ENCODE results near the gene ROMO1.

Gene ROMO1

GRCh38 chr20:35699127-35699956 is at the start of gene ROMO1, which contains the start of gene NFS1:
ROMO1 (plus strand) TSS chr20:35699405; CDS start chr20:35699633, 228 bp downstream.
NFS1 (minus strand) TSS chr20:35699352; CDS start chr20:35699288, 64 bp downstream.
- in situ Hi-C loops (cut with HindIII; ENCODE audit: low sequenced_read_pairs) = no loop called here

GRCh38 chr20:35650632-35651031 is 48.6 kb upstream of the ROMO1 start:
- in situ Hi-C loops (cut with HindIII; ENCODE audit: low sequenced_read_pairs) = no loop called here

- in situ Hi-C loops (cut with HindIII; ENCODE audit: low sequenced_read_pairs) = no loop called here
These were observed 47.2 kb upstream of the ROMO1 start for GRCh38 chr20:35651958-35652357.

- in situ Hi-C loops (cut with HindIII; ENCODE audit: low sequenced_read_pairs) = no loop called here
These were observed 46.4 kb upstream of the ROMO1 start for GRCh38 chr20:35652641-35653429.

GRCh38 chr20:35653430-35653734 is 45.8 kb upstream of the ROMO1 start:
- in situ Hi-C loops (cut with HindIII; ENCODE audit: low sequenced_read_pairs) = no loop called here

- in situ Hi-C loops (cut with HindIII; ENCODE audit: low sequenced_read_pairs) = no loop called here
These were observed 45.3 kb upstream of the ROMO1 start for GRCh38 chr20:35653893-35654292.

GRCh38 chr20:35654415-35654814 is 44.8 kb upstream of the ROMO1 start:
- in situ Hi-C loops (cut with HindIII; ENCODE audit: low sequenced_read_pairs) = no loop called here

GRCh38 chr20:35657271-35657670 is 41.9 kb upstream of the ROMO1 start:
- in situ Hi-C loops (cut with HindIII; ENCODE audit: low sequenced_read_pairs) = no loop called here

GRCh38 chr20:35660122-35660937 is 38.9 kb upstream of the ROMO1 start:
- in situ Hi-C loops (cut with HindIII; ENCODE audit: low sequenced_read_pairs) = no loop called here

- in situ Hi-C loops (cut with HindIII; ENCODE audit: low sequenced_read_pairs) = no loop called here
These were observed 38.2 kb upstream of the ROMO1 start for GRCh38 chr20:35661053-35661452.

- in situ Hi-C loops (cut with HindIII; ENCODE audit: low sequenced_read_pairs) = no loop called here
These were observed 37.3 kb upstream of the ROMO1 start for GRCh38 chr20:35661908-35662307.

GRCh38 chr20:35662551-35662950 is 36.7 kb upstream of the ROMO1 start:
- in situ Hi-C loops (cut with HindIII; ENCODE audit: low sequenced_read_pairs) = no loop called here

- in situ Hi-C loops (cut with HindIII; ENCODE audit: low sequenced_read_pairs) = no loop called here
These were observed 35.4 kb upstream of the ROMO1 start for GRCh38 chr20:35663516-35664465.

- in situ Hi-C loops (cut with HindIII; ENCODE audit: low sequenced_read_pairs) = no loop called here
These were observed 34.6 kb upstream of the ROMO1 start, which contains the start of the genes CPNE1 and RBM12 for GRCh38 chr20:35664466-35665206. CPNE1 (minus strand) TSS chr20:35664900; CDS start chr20:35632923, 31,977 bp downstream. RBM12 (minus strand) TSS chr20:35664900; CDS start chr20:35655322, 9,578 bp downstream.

- in situ Hi-C loops (cut with HindIII; ENCODE audit: low sequenced_read_pairs) = no loop called here
These were observed 33.3 kb upstream of the ROMO1 start for GRCh38 chr20:35665949-35666288.

GRCh38 chr20:35669221-35669620 is 30.0 kb upstream of the ROMO1 start:
- in situ Hi-C loops (cut with HindIII; ENCODE audit: low sequenced_read_pairs) = no loop called here

GRCh38 chr20:35669681-35670080 is 29.5 kb upstream of the ROMO1 start:
- in situ Hi-C loops (cut with HindIII; ENCODE audit: low sequenced_read_pairs) = no loop called here

- in situ Hi-C loops (cut with HindIII; ENCODE audit: low sequenced_read_pairs) = no loop called here
These were observed 25.3 kb upstream of the ROMO1 start for GRCh38 chr20:35673884-35674283.

- in situ Hi-C loops (cut with HindIII; ENCODE audit: low sequenced_read_pairs) = no loop called here
These were observed 24.3 kb upstream of the ROMO1 start for GRCh38 chr20:35674921-35675320.
